ENCODE data around the gene CLDN5.

CLDN5 gene

GRCh38 chr22:19515654-19516377, 8.4 kb downstream of the CLDN5 start:
- Histone ChIP-seq H2AFZ (ENCODE audit: low read depth, low read length) (no peak overlapping the region), H3K4me2 (ENCODE audit: insufficient read depth, low read length) (no peak overlapping the region), H3K36me3 (ENCODE audit: insufficient read depth, low read length) (peaks cover 98% of the 10 kb centered on the region), H3K4me1 (ENCODE audit: insufficient read depth, low read length) (no peaks in the 10 kb centered on the region), H3K79me2 (ENCODE audit: insufficient read depth, low read length) (no peaks in the 10 kb centered on the region), H3K27me3 (ENCODE audit: insufficient read depth, low read length, poor library complexity) (no peaks in the 10 kb centered on the region), H4K20me1 (ENCODE audit: insufficient read depth, low read length) (no peaks in the 10 kb centered on the region; the same call in 1 of the 2 replicates), H3K9ac (ENCODE audit: low read depth, low read length) (no peak overlapping the region), H3K9me3 (ENCODE audit: insufficient read depth, low read length, severe bottlenecking) (no peaks in the 10 kb centered on the region), H3K27ac (ENCODE audit: low read length) (no peak overlapping the region), H3K4me3 (ENCODE audit: low read depth in 1 of 2, low read length in 2 of 2) (no peak overlapping the region)
- no peak for TF ChIP-seq EZH2 (IDR thresholded peaks at IDR 0.05; ENCODE audit: borderline replicate concordance, low read depth, low read length, severe bottlenecking)
- TF ChIP-seq, protein P1, sequence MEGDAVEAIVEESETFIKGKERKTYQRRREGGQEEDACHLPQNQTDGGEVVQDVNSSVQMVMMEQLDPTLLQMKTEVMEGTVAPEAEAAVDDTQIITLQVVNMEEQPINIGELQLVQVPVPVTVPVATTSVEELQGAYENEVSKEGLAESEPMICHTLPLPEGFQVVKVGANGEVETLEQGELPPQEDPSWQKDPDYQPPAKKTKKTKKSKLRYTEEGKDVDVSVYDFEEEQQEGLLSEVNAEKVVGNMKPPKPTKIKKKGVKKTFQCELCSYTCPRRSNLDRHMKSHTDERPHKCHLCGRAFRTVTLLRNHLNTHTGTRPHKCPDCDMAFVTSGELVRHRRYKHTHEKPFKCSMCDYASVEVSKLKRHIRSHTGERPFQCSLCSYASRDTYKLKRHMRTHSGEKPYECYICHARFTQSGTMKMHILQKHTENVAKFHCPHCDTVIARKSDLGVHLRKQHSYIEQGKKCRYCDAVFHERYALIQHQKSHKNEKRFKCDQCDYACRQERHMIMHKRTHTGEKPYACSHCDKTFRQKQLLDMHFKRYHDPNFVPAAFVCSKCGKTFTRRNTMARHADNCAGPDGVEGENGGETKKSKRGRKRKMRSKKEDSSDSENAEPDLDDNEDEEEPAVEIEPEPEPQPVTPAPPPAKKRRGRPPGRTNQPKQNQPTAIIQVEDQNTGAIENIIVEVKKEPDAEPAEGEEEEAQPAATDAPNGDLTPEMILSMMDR (IDR thresholded peaks at IDR 0.05; ENCODE audit: borderline replicate concordance, extremely low read depth, low read length, poor library complexity, severe bottlenecking), result no peak
- DNase-seq (no peak), ATAC-seq (ENCODE audit: insufficient read depth, low read depth) (no peak)

DNA sequence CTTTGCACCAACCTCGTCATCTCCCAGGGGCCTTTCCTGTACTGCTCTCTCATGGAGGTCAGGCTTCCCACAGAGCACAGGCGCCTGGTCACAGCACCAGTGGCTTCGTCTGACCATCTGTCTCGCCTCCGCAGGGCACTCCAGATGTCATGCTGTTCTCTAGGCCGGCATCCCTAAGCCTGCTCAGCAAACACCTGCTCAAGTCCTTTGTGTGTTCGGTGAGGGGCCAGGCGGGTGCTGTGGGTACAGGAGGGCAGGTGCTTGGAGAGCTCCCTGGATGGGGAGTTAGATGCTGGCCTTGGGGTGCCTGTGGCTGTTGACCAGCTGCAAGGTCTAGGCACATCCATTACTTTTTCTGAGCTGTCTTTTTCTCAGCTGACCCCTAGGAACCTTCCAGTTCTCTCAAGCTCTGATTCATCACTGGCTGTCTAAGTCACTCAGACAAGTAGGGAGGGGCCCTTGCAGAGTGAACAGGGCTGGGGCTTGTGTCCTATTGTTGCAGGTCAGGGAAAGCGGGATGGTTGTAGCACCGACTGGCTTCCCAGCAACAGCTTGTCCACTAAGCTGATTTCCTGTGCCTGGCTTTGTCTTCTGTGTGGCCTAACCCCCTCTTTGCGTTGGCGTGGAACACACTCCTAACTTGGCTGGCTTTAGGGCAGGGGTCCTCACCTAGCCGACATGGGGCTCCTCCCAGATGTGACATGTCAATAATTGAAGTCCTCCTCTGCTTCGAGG, 9.2 kb downstream of the CLDN5 start:
- Histone ChIP-seq H3K9ac (ENCODE audit: low read depth, low read length) (no peak overlapping the region), H3K36me3 (ENCODE audit: insufficient read depth, low read length) (peaks cover 98% of the 10 kb centered on the region), H2AFZ (ENCODE audit: low read depth, low read length) (no peak overlapping the region), H3K27me3 (ENCODE audit: insufficient read depth, low read length, poor library complexity) (no peaks in the 10 kb centered on the region), H3K79me2 (ENCODE audit: insufficient read depth, low read length) (no peaks in the 10 kb centered on the region), H3K4me3 (ENCODE audit: low read depth in 1 of 2, low read length in 2 of 2) (no peak overlapping the region), H3K9me3 (ENCODE audit: insufficient read depth, low read length, severe bottlenecking) (no peaks in the 10 kb centered on the region), H3K4me2 (ENCODE audit: insufficient read depth, low read length) (no peak overlapping the region), H3K4me1 (ENCODE audit: insufficient read depth, low read length) (no peaks in the 10 kb centered on the region), H4K20me1 (ENCODE audit: insufficient read depth, low read length) (no peaks in the 10 kb centered on the region), H3K27ac (ENCODE audit: low read length) (no peak overlapping the region)
- ATAC-seq (ENCODE audit: insufficient read depth, low read depth), result no peak
- DNase-seq, result no peak
- TF ChIP-seq EZH2 (IDR thresholded peaks at IDR 0.05; ENCODE audit: borderline replicate concordance, low read depth, low read length, severe bottlenecking), result no peak
- TF ChIP-seq, protein P1 (IDR thresholded peaks at IDR 0.05; ENCODE audit: borderline replicate concordance, extremely low read depth, low read length, poor library complexity, severe bottlenecking), result no peak

- Histone ChIP-seq H3K79me2 (ENCODE audit: insufficient read depth, low read length) (no peaks in the 10 kb centered on the region), H3K4me1 (ENCODE audit: insufficient read depth, low read length) (no peaks in the 10 kb centered on the region), H3K36me3 (ENCODE audit: insufficient read depth, low read length) (peaks cover 98% of the 10 kb centered on the region), H3K9me3 (ENCODE audit: insufficient read depth, low read length, severe bottlenecking) (no peaks in the 10 kb centered on the region), H3K27me3 (ENCODE audit: insufficient read depth, low read length, poor library complexity) (no peaks in the 10 kb centered on the region), H2AFZ (ENCODE audit: low read depth, low read length) (no peak overlapping the region), H4K20me1 (ENCODE audit: insufficient read depth, low read length) (no peaks in the 10 kb centered on the region), H3K4me3 (ENCODE audit: low read depth in 1 of 2, low read length in 2 of 2) (no peak overlapping the region), H3K4me2 (ENCODE audit: insufficient read depth, low read length) (no peak overlapping the region), H3K9ac (ENCODE audit: low read depth, low read length) (no peak overlapping the region), H3K27ac (ENCODE audit: low read length) (no peak overlapping the region)
- ATAC-seq (ENCODE audit: insufficient read depth, low read depth) (no peak), DNase-seq (no peak)
- TF ChIP-seq, protein P1 (IDR thresholded peaks at IDR 0.05; ENCODE audit: borderline replicate concordance, extremely low read depth, low read length, poor library complexity, severe bottlenecking), result no peak
- no peak for TF ChIP-seq EZH2 (IDR thresholded peaks at IDR 0.05; ENCODE audit: borderline replicate concordance, low read depth, low read length, severe bottlenecking)
These were observed 10.4 kb downstream of the CLDN5 start for GRCh38 chr22:19513823-19514222.

Measured in DND-41 (cell line).